OCI-LY1 (cell line): ENCODE data around the gene TIGD2.

Source experiments
- H2AFZ ChIP-seq: fragments of 200-600 bp; sonication (generic), shearing (Covaris generic); 2 replicates; pipeline ENCODE4 v1.6.0; 2014; ENCODE audit warnings: antibody characterized with exemption, mild to moderate bottlenecking, low read length
- H3F3A ChIP-seq: fragments of 200-600 bp; sonication (generic), shearing (Covaris generic); 2 replicates; pipeline ENCODE4 v1.6.0; 2014; ENCODE audit warnings: mild to moderate bottlenecking, antibody characterized with exemption, low read length, moderate library complexity; ENCODE audit not compliant: insufficient read depth
- H3K27ac ChIP-seq: fragments of 200-600 bp; sonication (generic); 2 replicates; pipeline ENCODE4 v1.5.1; 2014; ENCODE audit warnings: low read length, mixed run types, mild to moderate bottlenecking, low read depth; ENCODE audit not compliant: poor library complexity, severe bottlenecking
- H3K27me3 ChIP-seq: fragments of 200-600 bp; sonication (generic); 2 replicates; pipeline ENCODE4 v1.6.0; 2014; ENCODE audit warnings: antibody characterized with exemption, mild to moderate bottlenecking, low read length, moderate library complexity; ENCODE audit not compliant: insufficient read depth
- H3K36me3 ChIP-seq: fragments of 200-600 bp; sonication (generic); 2 replicates; pipeline ENCODE4 v1.6.1; 2014; ENCODE audit warnings: mild to moderate bottlenecking, antibody characterized with exemption, low read length, moderate library complexity, mixed read lengths; ENCODE audit not compliant: insufficient read depth
- H3K4me1 ChIP-seq: fragments of 200-600 bp; sonication (generic); 2 replicates; pipeline ENCODE4 v1.5.1; 2014; ENCODE audit warnings: mild to moderate bottlenecking, low read length, moderate library complexity; ENCODE audit not compliant: insufficient read depth, severe bottlenecking
- H3K4me2 ChIP-seq: fragments of 200-600 bp; sonication (generic), shearing (Covaris generic); 2 replicates; pipeline ENCODE4 v1.6.1; 2014; ENCODE audit warnings: low read length
- H3K4me3 ChIP-seq: fragments of 200-600 bp; sonication (generic); 2 replicates; pipeline ENCODE4 v1.5.1; 2014; ENCODE audit warnings: low read length, low read depth, mild to moderate bottlenecking, mixed read lengths; ENCODE audit not compliant: poor library complexity, severe bottlenecking
- H3K79me2 ChIP-seq: fragments of 200-600 bp; shearing (Covaris generic); 2 replicates; pipeline ENCODE4 v1.6.1; 2016; ENCODE audit warnings: mixed run types, low read length, mixed read lengths; ENCODE audit not compliant: insufficient read depth
- H3K9ac ChIP-seq: fragments of 200-600 bp; sonication (generic), shearing (Covaris generic); 2 replicates; pipeline ENCODE4 v1.6.1; 2014; ENCODE audit warnings: mild to moderate bottlenecking, low read length, mixed read lengths
- H3K9me2 ChIP-seq: fragments of 200-600 bp; sonication (generic), shearing (Covaris generic); 2 replicates; pipeline ENCODE4 v1.6.1; 2014; ENCODE audit warnings: low read depth, mild to moderate bottlenecking, low read length, mixed read lengths
- H3K9me3 ChIP-seq: fragments of 200-600 bp; shearing (Covaris generic); 2 replicates; pipeline ENCODE4 v1.6.1; 2014; ENCODE audit warnings: low read length, mixed read lengths
- H4K20me1 ChIP-seq: fragments of 200-600 bp; sonication (generic), shearing (Covaris generic); 2 replicates; pipeline ENCODE4 v1.6.0; 2016; ENCODE audit warnings: mild to moderate bottlenecking, low read length; ENCODE audit not compliant: insufficient read depth
- EZH2 ChIP-seq: fragments of 200-600 bp; sonication (generic), shearing (Covaris generic); IDR thresholded peaks from 2 replicates; pipeline ENCODE4 v1.8.0; 2017; ENCODE audit warnings: borderline replicate concordance, mixed run types, mild to moderate bottlenecking, antibody characterized with exemption, low read length, moderate library complexity, mixed read lengths
- TF ChIP-seq, protein P1 (sequence below): fragments of 200-600 bp; sonication (generic), shearing (Covaris generic); IDR thresholded peaks from 2 replicates; pipeline ENCODE4 v1.5.1; 2017; ENCODE audit warnings: mild to moderate bottlenecking, antibody characterized with exemption, low read length, moderate library complexity, mixed read lengths

The TIGD2 gene

GRCh38 chr4:89119166-89119565 is 7.8 kb downstream of the TIGD2 start:
- Histone ChIP-seq H3K4me1 (no peaks in the 10 kb centered on the region), H4K20me1 (no peaks in the 10 kb centered on the region), H3K36me3 (peaks cover under 1% of the 10 kb centered on the region; the same call in 1 of the 2 replicates), H3K27me3 (no peaks in the 10 kb centered on the region), H3K79me2 (no peaks in the 10 kb centered on the region), H3K4me3 (no peak overlapping the region), H3K9me2 (no peaks in the 10 kb centered on the region), H3F3A (no peaks in the 10 kb centered on the region), H3K4me2 (no peak overlapping the region), H3K27ac (no peak overlapping the region), H3K9me3 (no peaks in the 10 kb centered on the region), H2AFZ (no peak overlapping the region), H3K9ac (no peak overlapping the region)
- TF ChIP-seq EZH2, result no peak
- TF ChIP-seq, protein P1, sequence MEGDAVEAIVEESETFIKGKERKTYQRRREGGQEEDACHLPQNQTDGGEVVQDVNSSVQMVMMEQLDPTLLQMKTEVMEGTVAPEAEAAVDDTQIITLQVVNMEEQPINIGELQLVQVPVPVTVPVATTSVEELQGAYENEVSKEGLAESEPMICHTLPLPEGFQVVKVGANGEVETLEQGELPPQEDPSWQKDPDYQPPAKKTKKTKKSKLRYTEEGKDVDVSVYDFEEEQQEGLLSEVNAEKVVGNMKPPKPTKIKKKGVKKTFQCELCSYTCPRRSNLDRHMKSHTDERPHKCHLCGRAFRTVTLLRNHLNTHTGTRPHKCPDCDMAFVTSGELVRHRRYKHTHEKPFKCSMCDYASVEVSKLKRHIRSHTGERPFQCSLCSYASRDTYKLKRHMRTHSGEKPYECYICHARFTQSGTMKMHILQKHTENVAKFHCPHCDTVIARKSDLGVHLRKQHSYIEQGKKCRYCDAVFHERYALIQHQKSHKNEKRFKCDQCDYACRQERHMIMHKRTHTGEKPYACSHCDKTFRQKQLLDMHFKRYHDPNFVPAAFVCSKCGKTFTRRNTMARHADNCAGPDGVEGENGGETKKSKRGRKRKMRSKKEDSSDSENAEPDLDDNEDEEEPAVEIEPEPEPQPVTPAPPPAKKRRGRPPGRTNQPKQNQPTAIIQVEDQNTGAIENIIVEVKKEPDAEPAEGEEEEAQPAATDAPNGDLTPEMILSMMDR, result no peak

GRCh38 chr4:89119836-89120235 is 8.5 kb downstream of the TIGD2 start:
- Histone ChIP-seq H3K4me3 (no peak overlapping the region), H3K4me2 (no peak overlapping the region), H3K36me3 (no peaks in the 10 kb centered on the region), H3K9ac (no peak overlapping the region), H4K20me1 (no peaks in the 10 kb centered on the region), H3K27ac (no peak overlapping the region), H3K9me3 (no peaks in the 10 kb centered on the region), H3F3A (no peaks in the 10 kb centered on the region), H3K9me2 (no peaks in the 10 kb centered on the region), H3K27me3 (no peaks in the 10 kb centered on the region), H3K4me1 (no peaks in the 10 kb centered on the region), H2AFZ (no peak overlapping the region), H3K79me2 (no peaks in the 10 kb centered on the region)
- TF ChIP-seq, protein P1, result no peak
- TF ChIP-seq EZH2, result no peak

DNA sequence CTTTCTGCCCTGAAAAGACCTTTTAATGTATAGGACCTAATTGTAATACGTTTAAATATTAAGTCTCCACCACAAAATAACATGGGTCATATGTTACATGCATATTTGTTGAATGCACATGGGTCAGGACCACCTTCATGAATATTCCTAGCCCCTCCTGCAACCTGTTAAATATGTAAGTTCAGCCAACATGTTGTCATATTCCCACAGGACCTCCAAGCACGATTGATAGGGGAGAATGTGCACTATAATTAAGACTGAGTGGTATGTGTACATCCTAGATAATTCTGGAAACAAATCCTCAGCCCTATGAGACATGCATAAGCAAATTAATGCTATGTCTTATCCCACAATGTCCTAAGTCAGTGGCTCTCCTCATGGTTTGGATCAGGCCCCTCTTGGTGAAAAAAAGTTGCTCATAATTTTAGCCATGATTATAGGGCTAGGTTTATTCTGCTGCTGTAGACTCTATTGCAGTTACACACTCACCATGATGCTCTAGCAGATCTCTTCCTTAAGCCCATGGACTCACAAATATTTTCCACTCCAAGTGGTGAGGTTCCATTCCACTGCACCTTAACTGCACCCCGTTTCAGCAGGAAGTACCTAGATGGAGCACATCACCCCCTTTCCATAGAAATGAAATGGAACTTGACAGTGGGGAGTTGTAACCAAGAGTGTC is 10.2 kb downstream of the TIGD2 start:
- no peak overlapping the region for H3K4me2 ChIP-seq
- H3K9me2 ChIP-seq, result no peaks in the 10 kb centered on the region
- no peaks in the 10 kb centered on the region for H3K79me2 ChIP-seq
- H4K20me1 ChIP-seq, result no peaks in the 10 kb centered on the region
- no peak overlapping the region for H3K4me3 ChIP-seq
- no peak for TF ChIP-seq EZH2
- TF ChIP-seq, protein P1, result no peak
- H2AFZ ChIP-seq, result no peak overlapping the region
- H3K36me3 ChIP-seq, result no peaks in the 10 kb centered on the region
- no peaks in the 10 kb centered on the region for H3K27me3 ChIP-seq
- no peaks in the 10 kb centered on the region for H3F3A ChIP-seq
- no peak overlapping the region for H3K27ac ChIP-seq
- no peaks in the 10 kb centered on the region for H3K4me1 ChIP-seq
- H3K9me3 ChIP-seq, result no peaks in the 10 kb centered on the region
- H3K9ac ChIP-seq, result no peak overlapping the region
